Measurements from ENCODE around the gene TEX36. TPM values are rescaled to one million over a fixed set of nuclear protein-coding genes. Genes with fewer than 3 reads are reported as not detected.
"Not testable (repeated sequence)": the region's sequence is repeated elsewhere in the genome, so short reads cannot be mapped to it uniquely, and the experiment has no call there.

Gene TEX36
- total RNA-seq, 1 donor from 2014 or later = 0.41 TPM

DNA sequence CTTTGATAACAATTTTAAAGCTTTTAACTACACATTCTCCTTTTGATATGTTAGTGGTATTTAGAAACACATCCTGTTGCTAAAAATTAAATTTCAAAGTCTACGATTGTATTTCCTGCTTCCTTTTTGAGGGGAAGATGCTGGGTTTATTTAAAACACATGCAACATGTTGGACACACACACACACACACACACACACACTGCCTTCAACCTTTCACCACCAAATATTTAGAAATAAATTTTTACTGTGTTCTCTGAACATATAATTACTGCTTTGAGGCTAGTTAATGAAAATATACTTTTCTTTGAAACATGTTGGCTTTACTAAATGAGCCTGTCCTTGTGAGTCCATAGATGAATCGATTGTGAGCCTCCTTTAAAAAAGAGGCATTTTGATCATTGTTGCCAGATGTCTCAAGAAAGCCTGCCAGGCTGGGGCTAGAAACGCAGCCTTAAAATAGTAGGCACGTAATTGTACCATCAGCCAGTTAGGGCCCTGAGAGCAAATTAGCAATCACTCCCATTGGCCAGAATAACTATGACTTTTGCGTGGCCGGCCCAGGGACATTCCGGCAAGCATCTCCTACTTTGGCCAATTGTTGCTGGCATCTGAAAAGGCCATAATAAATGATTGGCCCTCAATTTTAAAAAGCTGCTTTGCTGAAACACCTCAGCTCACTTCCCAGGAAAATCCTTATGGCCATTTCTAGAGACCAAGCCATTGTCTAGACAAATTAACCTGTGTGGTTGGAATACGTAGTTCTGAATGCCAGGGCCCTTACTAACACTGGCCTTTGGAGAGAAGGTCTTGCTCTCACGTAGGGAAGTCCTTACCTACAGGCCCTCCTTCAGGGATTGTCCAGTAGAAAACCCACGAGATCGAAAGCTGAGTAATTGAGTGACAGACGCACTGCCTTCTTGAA is 9.9 kb upstream of the TEX36 start:
- FAIRE-seq (no peak), DNase-seq (ENCODE audit: low spot score in 2 of 2) (no peak)

DNA sequence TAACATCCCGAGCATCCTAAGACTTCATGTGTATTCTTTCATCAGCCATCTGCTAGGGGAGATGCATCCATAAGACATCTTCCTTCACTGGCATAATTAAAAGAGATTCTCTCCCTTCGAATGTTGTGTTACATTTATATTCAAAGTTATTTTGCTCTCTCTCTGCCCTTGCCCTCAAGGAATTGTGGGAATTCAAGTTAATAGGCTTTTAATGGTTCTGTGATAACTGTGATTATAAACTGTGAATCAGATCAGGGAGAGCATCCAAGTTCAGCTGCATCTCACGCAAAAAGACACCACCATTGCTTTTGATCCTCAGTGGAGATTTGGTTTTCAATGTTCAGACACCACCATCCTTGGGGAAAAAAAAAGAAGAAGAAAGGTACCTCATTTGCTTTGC is 9.2 kb upstream of the TEX36 start:
- FAIRE-seq (no peak), DNase-seq (ENCODE audit: low spot score in 2 of 2) (no peak)

DNA sequence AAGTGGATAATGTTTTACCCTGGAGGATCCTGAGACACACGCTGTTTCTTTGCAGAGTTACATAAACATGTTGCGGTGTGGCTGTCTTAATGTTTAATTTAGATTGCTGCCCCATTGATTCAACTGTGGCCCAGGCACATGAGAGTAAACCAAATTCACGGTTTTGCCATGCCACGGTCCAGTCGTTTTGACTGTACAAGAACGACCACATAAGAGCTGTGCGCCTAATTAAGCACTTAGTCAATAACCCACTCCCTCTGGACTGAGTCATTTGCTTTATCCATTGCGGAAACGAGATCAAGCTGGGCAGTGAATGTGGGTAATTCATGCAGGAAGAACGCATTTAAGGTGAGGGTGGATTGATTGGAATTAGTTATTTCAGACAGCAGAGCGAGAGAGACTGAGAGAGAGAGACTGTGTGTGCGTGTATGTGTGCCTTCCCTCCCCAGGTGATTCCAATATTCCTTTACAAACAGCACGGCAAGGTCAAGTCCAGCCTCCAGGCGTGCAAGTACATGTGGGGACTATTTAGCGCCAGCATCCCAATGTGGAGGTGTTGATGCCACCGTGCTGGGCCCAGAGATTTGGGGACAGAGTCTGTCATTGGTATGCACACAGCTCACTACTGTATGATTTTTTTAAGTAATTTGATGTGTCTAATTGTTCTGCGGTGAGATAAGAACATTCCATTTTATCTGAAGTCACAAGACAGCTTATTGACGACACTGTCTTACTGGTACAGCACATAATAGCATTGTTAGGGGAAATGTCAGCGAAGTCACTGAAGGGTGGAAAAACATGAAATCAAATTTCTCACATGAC is 8.4 kb upstream of the TEX36 start:
- DNase-seq (ENCODE audit: low spot score in 2 of 2) (no peak), FAIRE-seq (no peak)

DNA sequence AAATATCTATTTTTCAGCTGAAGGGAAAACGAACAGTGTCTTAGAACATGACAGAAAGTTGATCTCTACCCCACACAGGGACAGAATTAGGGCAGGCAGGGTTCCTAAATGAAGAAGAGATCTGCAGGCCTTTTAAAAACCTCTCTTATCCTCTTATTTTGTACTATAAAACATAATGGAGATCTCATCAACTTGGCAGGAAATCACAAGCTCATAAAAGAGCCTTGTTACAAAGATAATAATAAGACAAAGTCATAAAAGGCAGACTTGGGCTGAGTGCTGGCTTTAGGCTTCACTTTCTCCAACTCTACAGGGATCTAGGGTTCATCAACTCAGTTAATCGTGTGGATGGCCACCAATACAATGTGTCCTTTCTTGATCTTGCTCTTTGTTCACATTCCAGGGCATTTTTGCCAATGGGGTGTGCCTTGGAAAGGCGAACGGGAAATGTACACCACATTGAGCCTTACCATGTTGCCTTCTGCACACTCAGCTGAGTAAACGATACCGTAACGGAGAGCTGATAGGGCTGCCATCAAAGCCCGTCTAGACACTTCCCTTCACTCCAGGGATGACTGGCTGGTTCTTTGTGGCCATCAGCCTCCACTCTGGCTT is 7.1 kb upstream of the TEX36 start:
- FAIRE-seq = no peak
- no peak for DNase-seq (ENCODE audit: low spot score in 2 of 2)

DNA sequence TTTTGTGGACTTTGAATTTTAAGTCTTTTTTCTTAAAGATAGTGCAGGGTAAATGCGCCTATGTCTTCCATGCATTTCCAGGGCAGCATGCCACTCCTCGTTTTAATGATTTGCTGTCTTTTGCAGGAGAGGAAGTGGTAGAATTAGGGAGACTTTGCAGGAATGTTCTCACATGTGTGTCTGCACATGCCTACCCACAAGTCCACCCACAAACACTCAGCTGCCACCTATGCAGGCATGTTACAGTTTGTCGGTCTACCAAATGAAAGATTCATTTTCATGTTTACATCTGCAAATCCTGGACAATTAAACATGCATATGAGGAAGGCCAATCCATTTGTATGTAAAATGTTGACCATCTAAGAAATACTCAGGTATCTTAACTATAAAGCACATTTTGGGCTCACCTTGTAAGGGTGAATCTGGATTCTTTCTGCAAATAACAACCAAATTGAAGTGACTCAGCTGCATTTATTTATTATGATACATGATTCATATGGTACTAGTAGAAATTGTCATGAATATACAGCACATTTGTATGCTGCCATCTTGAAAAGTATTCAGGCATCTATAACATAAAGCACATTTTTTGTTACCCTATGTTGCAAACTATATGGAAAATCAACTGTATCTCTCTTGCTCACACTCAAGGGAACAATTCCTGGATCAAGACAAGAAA is 4.7 kb upstream of the TEX36 start:
- DNase-seq (ENCODE audit: low spot score in 2 of 2) (no peak), FAIRE-seq (no peak)

DNA sequence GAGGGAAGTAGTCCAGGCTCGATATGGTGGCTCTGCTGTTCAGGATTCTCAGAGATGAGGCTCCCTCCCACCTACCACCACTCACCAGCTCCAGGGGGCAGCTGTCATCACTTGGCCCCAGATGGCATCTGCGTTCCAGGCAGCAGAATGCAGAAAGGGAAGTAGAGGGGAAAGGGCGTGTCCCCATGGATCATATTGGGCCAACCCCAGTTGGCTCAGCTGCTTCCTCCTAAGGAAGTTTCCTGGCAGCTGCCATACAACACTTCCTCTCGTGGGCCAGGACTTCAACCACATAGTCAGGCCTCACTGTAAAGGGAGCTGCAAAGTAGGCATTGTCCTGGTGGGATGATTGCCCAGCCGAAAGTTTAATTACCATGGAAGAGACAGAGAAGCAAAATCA is 1.6 kb upstream of the TEX36 start:
- DNase-seq (ENCODE audit: low spot score in 2 of 2) (no peak), FAIRE-seq (no peak)

DNA sequence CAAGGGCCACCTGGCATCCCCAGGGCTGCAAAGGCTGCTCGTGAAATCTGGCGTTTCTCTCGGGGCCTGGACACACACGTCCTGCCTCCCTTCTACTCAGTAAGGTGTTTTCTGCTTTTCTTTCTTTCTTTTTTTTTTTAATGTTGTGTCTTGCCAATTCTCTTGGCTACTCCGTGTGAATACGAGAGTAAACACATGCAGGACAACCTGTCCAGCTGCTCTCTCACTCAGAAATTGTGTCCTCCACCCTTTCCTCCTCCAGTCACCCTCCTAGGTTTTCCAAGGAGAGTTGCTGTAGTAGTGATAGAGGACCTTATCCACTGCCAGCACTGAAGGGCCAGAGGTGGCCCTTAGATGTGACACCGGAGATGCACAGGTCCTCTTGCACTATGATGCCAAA is 858 bp upstream of the TEX36 start:
- FAIRE-seq = no peak
- no peak for DNase-seq (ENCODE audit: low spot score in 2 of 2)

DNA sequence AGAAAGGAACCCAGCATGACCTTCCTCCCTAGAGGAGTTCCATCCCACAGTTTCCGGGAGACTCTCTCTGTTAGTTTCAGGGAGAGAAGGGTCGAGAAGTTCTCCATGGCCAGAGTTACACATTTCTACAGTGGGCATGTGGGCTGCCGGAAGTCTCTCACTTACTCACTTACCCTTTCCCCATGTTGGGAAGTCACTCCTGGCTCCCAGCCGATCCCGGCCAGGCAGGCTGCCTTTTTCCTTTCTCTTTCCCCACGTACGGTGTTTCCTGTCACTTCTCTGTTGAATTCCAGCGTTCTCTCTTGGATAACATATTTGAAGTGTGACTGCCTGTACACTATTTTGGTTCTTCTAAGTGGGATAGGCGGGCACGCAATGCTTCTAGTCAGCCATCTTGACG is 3.5 kb downstream of the TEX36 start:
- no peak for DNase-seq (ENCODE audit: low spot score in 2 of 2)
- FAIRE-seq = no peak

DNA sequence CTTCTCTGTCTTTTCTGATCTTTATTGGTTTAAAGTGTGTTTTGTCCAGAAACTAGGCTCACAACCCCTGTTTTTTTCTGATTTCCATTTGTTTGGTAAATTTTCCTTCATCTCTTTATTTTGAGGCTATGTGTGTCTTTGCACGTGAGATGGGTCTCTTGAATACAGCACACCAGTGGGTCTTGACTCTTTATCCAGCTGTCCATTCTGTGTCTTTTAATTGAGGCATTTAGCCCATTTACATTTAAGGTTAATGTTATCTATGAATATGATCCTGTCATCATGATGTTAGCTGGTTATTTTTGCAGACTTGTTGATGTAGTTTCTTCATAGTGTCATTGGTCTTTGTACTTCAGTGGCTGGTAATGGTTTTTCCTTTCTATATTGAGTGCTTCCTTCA is 10.1 kb downstream of the TEX36 start:
- FAIRE-seq (no peak), DNase-seq (ENCODE audit: low spot score in 2 of 2) (no peak)

DNA sequence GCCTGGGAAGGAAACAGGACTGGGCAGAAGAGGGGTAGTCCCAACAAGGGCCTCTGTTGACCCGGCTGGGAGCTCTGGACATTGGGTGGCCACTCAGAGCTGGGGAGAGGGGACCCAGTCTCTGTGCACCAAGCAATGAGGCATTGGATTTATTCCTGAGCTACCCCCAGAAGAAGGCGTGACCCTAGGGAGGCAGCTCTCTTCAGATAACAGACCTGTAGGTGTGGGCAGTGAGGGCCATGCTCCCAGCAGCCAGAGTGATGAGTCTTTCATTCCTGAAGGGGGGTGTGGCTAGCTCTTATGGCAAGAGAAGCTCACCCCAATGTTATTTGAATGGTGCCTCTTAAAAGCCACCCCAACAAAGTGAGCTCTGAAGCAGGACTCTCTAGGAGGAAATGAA is 20.4 kb downstream of the TEX36 start:
- FAIRE-seq = no peak
- DNase-seq (ENCODE audit: low spot score in 2 of 2) = no peak

DNA sequence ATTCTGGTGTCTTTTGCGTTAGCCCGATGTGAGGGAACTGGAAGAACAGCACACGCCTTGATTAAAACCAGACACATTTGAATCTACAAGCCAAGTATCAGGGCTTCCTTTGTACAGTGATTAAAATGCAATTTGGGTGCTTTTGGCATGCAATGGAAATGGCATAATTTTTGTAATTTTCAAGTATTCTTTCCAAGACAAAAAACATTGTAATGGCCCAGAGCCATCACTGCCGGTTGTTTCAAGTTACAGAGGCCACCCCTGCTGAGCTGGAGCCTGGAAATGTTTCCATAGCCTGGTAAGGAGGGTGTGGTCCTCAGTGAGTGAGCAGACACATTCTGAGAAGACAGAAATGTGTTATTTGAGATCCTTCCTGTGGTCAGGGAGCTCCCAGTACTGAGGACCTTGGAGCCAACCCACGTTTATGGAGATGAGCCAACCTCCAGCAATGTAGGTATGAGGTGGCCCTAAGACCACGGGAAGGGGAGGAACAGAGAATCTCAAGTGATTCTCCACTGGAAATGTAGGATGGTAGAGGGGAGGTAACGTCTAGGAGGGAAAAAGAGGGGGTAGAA is 20.9 kb downstream of the TEX36 start:
- FAIRE-seq = no peak

DNA sequence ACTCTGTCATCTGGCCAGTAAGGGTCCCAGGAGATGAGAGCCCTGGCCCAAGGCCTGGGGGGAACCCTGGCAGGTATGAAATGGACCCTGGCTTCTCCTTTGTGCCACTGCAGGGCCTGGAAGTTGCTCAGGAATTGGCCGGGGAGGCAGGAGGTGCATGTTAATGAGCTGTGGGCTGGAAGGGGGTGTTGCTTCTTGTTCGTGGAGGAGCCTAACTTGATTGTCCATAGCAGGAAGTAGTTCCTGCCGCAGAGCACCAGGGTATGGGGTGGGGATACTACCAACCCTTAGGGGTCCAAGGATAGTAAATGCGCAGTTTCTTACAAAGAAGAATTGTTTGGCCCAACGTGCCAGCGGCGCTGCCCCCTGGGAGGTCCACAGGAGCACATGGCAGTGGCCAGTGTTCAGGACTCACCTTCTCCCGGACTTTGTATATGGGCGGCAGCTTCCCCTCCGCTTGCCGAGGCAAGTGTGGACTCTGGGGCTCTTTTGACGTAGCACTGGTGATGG is 21.5 kb downstream of the TEX36 start:
- FAIRE-seq = no peak
- no peak for DNase-seq (ENCODE audit: low spot score in 2 of 2)

More for the DNA sequence above, 20.9 kb downstream of the TEX36 start:
- DNase-seq (ENCODE audit: low spot score in 2 of 2) = peak in 1 of 2 donors; percentile 17

DNA sequence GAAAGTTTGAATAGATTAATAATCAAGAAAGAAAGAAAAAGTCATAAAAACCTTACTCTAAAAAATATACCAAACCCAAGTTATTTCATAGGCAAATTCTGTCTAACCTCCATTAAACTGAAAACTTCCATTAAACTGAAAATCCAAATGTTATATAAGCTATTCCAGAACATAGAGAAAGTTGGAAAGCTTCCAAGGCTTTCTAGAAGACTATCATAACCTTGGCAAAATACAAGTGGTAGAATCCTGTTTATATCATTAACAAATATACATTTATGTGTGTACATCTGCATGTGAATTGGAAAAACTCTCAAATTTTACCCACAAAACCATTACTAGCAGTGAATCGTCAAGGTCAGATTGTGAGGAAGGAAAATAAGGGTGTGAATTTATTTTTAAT is 23.9 kb downstream of the TEX36 start:
- no peak for DNase-seq (ENCODE audit: low spot score in 2 of 2)
- FAIRE-seq = no peak

DNA sequence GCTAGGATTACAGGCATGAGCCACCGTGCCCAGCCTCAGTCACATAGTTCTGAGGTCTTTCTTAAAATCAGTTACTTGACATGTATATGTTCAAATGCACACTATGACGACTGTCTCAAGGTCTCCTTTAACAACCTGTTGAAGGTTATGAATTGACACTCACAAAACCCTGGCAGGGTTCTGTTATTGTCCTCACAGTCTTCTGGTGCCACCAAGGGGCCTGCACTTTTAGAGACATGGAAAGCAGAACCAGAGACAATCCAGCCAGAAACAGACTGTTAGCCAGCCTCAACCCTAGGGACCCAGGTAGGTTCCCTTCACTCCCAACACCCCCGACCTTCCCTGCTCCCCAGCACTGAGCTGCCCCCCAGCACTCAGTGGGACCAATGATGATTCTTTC is 26.4 kb downstream of the TEX36 start:
- FAIRE-seq = no peak
- no peak for DNase-seq (ENCODE audit: low spot score in 2 of 2)

DNA sequence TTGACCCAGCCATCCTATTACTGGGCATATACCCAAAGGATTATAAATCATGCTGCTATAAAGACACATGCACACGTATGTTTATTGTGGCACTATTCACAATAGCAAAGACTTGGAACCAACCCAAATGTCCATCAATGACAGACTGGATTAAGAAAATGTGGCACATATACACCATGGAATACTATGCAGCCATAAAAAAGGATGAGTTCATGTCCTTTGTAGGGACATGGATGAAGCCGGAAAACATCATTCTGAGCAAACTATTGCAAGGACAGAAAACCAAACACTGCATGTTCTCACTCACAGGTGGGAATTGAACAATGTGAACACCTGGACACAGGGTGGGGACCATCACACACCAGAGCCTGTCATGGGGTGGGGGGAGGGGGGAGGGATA is 29.9 kb downstream of the TEX36 start:
- DNase-seq (ENCODE audit: low spot score in 2 of 2); FAIRE-seq: not testable (repeated sequence)

DNA sequence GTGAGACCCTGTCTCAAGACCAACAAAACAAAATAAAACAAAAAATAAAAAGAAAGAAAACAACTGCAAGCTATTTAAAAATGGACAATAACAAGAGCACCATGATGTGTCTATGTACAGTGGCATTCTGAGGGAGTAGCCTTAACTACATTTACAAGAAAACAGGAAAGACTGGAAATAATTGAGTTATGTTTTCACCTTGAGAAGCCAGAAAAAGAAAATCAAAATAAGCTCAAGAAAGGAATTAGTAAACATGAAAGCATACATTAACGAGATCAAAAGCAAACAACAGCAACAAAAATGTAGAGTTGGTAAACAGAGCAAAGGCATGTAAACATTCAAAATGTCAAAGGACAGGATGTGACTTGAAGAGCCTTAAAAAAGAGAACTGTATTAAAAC is 36.7 kb downstream of the TEX36 start:
- no peak for DNase-seq (ENCODE audit: low spot score in 2 of 2)
- FAIRE-seq = no peak

DNA sequence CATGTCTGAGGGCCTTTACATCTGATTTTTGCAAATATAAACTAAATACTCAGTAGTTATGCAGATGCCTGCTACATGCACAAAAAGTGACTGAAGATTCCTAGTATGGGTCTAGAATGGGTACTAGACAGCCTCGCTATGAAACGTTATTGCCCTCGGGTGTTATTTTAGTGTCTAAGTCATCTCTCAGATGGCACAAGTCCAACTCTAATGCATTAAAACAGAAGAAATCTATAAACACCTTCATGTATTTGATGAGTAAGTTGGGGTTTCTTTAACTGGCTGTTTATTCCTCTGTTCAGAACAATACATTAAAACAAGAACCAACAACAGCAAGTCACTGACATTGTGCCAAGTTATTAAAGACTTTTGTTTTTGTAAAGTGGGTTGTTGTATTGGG is 41.6 kb downstream of the TEX36 start:
- no peak for DNase-seq (ENCODE audit: low spot score in 2 of 2)
- FAIRE-seq = no peak

DNA sequence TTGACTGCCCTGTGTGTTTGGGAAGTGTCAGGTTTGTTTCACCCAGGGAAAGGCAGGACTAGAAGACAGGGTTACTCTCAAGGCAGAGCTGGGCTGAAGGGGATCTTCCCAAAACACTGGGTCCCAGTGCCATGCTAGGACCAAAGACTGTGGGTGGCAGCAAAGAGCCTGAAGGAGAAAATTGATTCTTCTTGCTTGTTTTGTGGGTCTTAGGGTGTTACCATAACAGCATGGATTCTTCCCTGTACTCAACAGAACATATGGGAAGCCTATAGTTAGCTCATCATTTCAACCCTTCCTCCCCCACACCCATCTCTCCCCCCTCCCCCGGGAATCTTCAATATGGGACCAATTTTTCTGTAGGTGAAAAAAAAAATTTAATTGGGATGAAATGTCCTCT is 42.3 kb downstream of the TEX36 start:
- DNase-seq (ENCODE audit: low spot score in 2 of 2) = no peak
- FAIRE-seq = no peak

DNA sequence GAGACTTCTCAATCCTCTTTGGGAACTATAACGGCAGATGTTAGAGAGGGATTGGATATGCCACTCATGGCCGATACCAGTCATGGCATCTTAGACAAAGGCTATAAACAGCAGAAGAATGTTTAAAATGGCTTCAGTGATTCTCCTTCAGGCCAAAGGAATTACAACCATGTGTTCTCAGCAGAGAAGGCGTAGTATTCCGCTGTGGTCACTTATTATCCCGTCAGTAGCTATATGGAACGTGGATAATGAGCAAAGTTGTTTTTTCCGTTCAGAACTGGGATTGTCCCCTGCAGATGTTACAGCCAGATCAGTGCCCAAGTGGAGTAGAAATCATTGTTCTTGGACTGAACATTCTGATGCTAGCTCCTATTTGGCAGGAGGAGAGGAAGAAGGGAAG is 43.1 kb downstream of the TEX36 start:
- FAIRE-seq (no peak), DNase-seq (ENCODE audit: low spot score in 2 of 2) (no peak)

DNA sequence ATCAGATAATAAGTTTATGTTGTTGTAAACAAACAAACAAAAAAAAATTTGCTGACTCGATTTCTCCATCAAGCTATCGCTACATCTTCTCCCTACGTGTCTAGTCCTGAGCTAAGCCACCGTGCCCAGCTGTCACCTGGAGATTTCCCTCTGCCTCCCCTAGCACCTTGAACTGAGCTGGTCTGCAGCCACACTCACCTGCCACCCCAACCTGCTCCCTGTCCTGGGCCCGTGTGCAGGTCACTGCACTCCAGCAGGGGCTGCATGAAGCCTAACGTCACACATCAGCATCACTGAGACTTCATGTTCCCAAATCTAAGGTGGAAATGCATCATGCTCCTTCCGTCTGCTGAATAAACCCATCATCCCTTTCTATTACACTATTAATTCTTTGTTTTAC is 44.4 kb downstream of the TEX36 start:
- no peak for DNase-seq (ENCODE audit: low spot score in 2 of 2)
- FAIRE-seq = no peak

Data from frontal cortex (tissue), 4 donors.